ENCODE measurements around the gene KLF16. TPM values are rescaled to one million over a fixed set of nuclear protein-coding genes. Genes with fewer than 3 reads are reported as not detected.
A peak's percentile ranks its signal among the peaks of the same experiment; 100 is the strongest.

KLF16 gene
- total RNA-seq = 10 to 100 TPM in 3 of 4 donors, 1 to 10 TPM in 1; 9.0 to 16.2 (median 13.5) TPM

- WGBS, 2 donors = no CpG with 5 or more reads among the region's 63 CpGs
- intact Hi-C loops (cut with DNase I; ENCODE audit: low total_unique reads) = no loop called here
- no peak for DNase-seq (ENCODE audit: low spot score in 2 of 2)
- no peak for TF ChIP-seq POLR2A (IDR thresholded peaks at IDR 0.05)
- TF ChIP-seq, protein P1, sequence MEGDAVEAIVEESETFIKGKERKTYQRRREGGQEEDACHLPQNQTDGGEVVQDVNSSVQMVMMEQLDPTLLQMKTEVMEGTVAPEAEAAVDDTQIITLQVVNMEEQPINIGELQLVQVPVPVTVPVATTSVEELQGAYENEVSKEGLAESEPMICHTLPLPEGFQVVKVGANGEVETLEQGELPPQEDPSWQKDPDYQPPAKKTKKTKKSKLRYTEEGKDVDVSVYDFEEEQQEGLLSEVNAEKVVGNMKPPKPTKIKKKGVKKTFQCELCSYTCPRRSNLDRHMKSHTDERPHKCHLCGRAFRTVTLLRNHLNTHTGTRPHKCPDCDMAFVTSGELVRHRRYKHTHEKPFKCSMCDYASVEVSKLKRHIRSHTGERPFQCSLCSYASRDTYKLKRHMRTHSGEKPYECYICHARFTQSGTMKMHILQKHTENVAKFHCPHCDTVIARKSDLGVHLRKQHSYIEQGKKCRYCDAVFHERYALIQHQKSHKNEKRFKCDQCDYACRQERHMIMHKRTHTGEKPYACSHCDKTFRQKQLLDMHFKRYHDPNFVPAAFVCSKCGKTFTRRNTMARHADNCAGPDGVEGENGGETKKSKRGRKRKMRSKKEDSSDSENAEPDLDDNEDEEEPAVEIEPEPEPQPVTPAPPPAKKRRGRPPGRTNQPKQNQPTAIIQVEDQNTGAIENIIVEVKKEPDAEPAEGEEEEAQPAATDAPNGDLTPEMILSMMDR (IDR thresholded peaks at IDR 0.05) = no peak
- H3K4me3 ChIP-seq (ENCODE audit: low read depth, poor library complexity, severe bottlenecking) = peak within 1 kb of the TSS; percentile 80
Measured at GRCh38 chr19:1863328-1863637, at the start of gene KLF16. Gene KLF16, minus strand, starts transcription at chr19:1863579. Its CDS starts 82 bp downstream, at chr19:1863497.

DNA sequence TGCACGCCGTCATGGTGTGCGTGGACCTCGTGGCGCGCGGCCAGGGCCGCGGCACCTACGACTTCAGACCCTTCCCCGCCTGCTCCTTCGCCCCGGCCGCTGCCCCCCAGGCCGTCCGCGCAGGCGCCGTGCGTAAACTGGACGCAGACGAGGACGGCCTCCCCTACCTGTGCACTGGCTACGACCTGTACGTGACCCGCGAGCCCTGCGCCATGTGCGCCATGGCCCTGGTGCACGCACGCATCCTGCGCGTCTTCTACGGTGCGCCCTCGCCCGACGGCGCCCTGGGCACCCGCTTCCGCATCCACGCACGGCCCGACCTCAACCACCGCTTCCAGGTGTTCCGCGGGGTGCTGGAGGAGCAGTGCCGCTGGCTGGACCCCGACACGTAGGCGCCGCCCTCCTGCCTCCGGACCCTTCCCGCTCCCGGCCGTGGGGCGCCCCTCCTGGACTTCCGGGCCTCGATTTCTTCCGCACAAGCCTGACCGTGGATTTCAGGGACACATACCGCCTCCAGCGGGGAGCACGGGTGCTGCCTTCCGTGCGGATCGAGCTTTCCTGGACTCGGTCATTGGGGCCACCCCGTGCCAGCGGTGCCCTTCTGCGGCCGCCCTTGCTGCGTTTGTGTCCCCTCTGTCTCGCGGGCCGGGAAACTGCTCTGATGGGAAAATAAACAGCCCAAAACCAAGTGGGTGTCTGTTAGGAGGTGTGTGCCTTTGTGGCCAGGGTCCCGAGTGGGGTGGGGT lies 49.6 kb upstream of the KLF16 start:
- DNase-seq (ENCODE audit: low spot score in 2 of 2) = no peak
- intact Hi-C loops (cut with DNase I; ENCODE audit: low total_unique reads) = no loop called here
- TF ChIP-seq, protein P1 (IDR thresholded peaks at IDR 0.05) = no peak
- no peak for TF ChIP-seq POLR2A (IDR thresholded peaks at IDR 0.05)
- H3K4me3 ChIP-seq (ENCODE audit: low read depth, poor library complexity, severe bottlenecking) = no peak overlapping the region
- WGBS, 2 donors = 94 to 97% methylated on average over 70 to 76 of the region's 77 CpGs

DNA sequence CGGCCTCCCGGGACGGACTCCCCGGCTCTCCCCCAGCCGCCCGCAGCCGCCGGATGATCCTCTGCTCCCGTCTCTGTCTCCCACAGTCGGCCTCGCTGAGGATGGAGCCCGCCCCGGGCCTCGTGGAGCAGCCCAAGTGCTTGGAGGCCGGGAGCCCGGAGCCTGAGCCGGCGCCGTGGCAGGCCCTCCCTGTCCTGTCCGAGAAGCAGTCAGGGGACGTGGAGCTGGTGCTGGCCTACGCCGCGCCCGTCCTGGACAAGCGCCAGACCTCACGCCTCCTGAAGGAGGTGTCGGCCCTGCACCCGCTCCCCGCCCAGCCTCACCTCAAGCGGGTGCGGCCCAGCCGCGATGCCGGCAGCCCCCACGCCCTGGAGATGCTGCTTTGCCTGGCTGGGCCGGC lies 48.6 kb upstream of the KLF16 start:
- TF ChIP-seq, protein P1 (IDR thresholded peaks at IDR 0.05) = no peak
- no peak for TF ChIP-seq POLR2A (IDR thresholded peaks at IDR 0.05)
- H3K4me3 ChIP-seq (ENCODE audit: low read depth, poor library complexity, severe bottlenecking) = no peak overlapping the region
- DNase-seq (ENCODE audit: low spot score in 2 of 2) = no peak
- intact Hi-C loops (cut with DNase I; ENCODE audit: low total_unique reads) = no loop called here
- 71 to 73% methylated on average over 3 to 33 of the region's 37 CpGs for WGBS, 2 donors

DNA sequence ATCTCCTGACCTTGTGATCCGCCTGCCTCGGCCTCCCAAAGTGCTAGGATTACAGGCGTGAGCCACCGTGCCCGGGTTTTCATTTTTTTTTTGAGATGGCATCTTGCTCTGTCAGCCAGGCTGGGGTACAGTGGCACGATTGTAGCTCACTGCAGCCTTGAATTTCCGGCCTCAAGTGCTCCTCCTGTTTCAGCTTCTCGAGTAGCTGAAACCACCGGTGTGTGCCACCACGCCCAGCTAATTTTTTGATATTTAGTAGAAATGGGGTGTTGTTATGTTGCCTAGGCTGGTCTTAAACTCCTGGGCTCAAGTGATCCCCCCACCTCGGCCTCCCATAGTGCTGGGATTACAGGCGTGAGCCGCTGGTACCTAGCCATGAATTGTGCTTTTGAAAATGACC lies 47.7 kb upstream of the KLF16 start:
- DNase-seq (ENCODE audit: low spot score in 2 of 2) = no peak
- no peak overlapping the region for H3K4me3 ChIP-seq (ENCODE audit: low read depth, poor library complexity, severe bottlenecking)
- no peak for TF ChIP-seq POLR2A (IDR thresholded peaks at IDR 0.05)
- TF ChIP-seq, protein P1 (IDR thresholded peaks at IDR 0.05) = no peak
- intact Hi-C loops (cut with DNase I; ENCODE audit: low total_unique reads) = no loop called here
- WGBS, 2 donors = 83 to 86% methylated on average over 13 of the region's 13 CpGs

DNA sequence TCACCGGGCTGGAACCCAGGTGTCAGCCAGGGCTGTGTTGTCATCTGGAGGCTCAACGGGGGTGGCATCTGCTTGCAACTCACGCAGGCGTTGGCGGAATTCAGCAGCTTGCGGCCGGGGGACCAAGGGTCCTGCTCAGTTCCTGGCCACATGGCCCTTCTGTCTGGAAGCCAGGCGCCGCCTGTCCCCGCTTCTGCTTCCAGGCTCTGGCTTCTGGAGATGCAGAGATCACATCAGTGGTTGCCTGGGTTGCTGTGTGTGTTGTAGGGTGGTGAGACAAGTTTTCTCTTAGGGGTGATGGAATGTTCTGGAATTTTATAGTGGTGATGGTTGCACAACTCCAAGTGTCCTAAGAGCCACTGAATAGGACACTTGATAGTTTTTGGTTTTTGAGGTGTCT lies 46.8 kb upstream of the KLF16 start:
- TF ChIP-seq, protein P1 (IDR thresholded peaks at IDR 0.05) = no peak
- TF ChIP-seq POLR2A (IDR thresholded peaks at IDR 0.05) = no peak
- intact Hi-C loops (cut with DNase I; ENCODE audit: low total_unique reads) = no loop called here
- 68 to 81% methylated on average over 10 of the region's 10 CpGs for WGBS, 2 donors
- no peak for DNase-seq (ENCODE audit: low spot score in 2 of 2)
- no peak overlapping the region for H3K4me3 ChIP-seq (ENCODE audit: low read depth, poor library complexity, severe bottlenecking)

GRCh38 chr19:1909761-1910080 lies 46.3 kb upstream of the KLF16 start:
- 49 to 71% methylated on average over 9 to 10 of the region's 10 CpGs for WGBS, 2 donors
- TF ChIP-seq, protein P1 (IDR thresholded peaks at IDR 0.05) = no peak
- no peak for TF ChIP-seq POLR2A (IDR thresholded peaks at IDR 0.05)
- intact Hi-C loops (cut with DNase I; ENCODE audit: low total_unique reads) = no loop called here

More at GRCh38 chr19:1909761-1910080, 46.3 kb upstream of the KLF16 start:
- H3K4me3 ChIP-seq (ENCODE audit: low read depth, poor library complexity, severe bottlenecking) = no peak overlapping the region
- DNase-seq (ENCODE audit: low spot score in 2 of 2) = no peak
